NCI-H2081 treated with DMSO at 0.1 percent for 48 hours (cell line): ENCODE measurements around the gene CMBL.
"Not testable (repeated sequence)": the region's sequence is repeated elsewhere in the genome, so short reads cannot be mapped to it uniquely, and the experiment has no call there.

Experiments used
- DNase-seq: peaks from one replicate; lab custom pipeline; 2025; lab: John Stamatoyannopoulos, UW

The CMBL gene

GRCh38 chr5:10307206-10308148, at the start of gene CMBL:
TSS of gene CMBL (minus strand) at chr5:10307902. CDS start at chr5:10290762, 17,140 bp downstream.
- DNase-seq: peak; percentile 57

- peak; percentile 71 for DNase-seq
Observed at GRCh38 chr5:10355071-10355889, 47.6 kb upstream of the CMBL start.

- DNase-seq: peak; percentile 37
Observed at GRCh38 chr5:10354048-10354872, 46.6 kb upstream of the CMBL start.

- DNase-seq: peak; percentile 97
Observed at GRCh38 chr5:10353241-10354047, 45.7 kb upstream of the CMBL start, which contains the start of gene MARCHF6. TSS of gene MARCHF6 (plus strand) at chr5:10353695. CDS start at chr5:10353899, 204 bp downstream.

- DNase-seq: no peak
Observed at GRCh38 chr5:10352430-10353240, 44.9 kb upstream of the CMBL start.

GRCh38 chr5:10351919-10352318, 44.2 kb upstream of the CMBL start:
- DNase-seq: no peak

GRCh38 chr5:10351199-10351905, 43.6 kb upstream of the CMBL start:
- DNase-seq: peak; percentile 39

- DNase-seq: no peak
Observed at GRCh38 chr5:10348258-10348657, 40.6 kb upstream of the CMBL start.

- not testable (repeated sequence) for DNase-seq
Observed at GRCh38 chr5:10344461-10345106, 36.9 kb upstream of the CMBL start.

GRCh38 chr5:10343486-10343885, 35.8 kb upstream of the CMBL start:
- no peak for DNase-seq

GRCh38 chr5:10339958-10340357, 32.3 kb upstream of the CMBL start:
- no peak for DNase-seq

GRCh38 chr5:10339058-10339811, 31.5 kb upstream of the CMBL start:
- DNase-seq: peak; percentile 96

- DNase-seq: no peak
Observed at GRCh38 chr5:10338686-10339057, 31.0 kb upstream of the CMBL start.

GRCh38 chr5:10337986-10338385, 30.3 kb upstream of the CMBL start:
- no peak for DNase-seq

GRCh38 chr5:10337107-10337506, 29.4 kb upstream of the CMBL start:
- DNase-seq: no peak

GRCh38 chr5:10335711-10336470, 28.2 kb upstream of the CMBL start:
- no peak for DNase-seq

GRCh38 chr5:10334831-10335230, 27.1 kb upstream of the CMBL start:
- no peak for DNase-seq
